NCI-H524 treated with DMSO at 0.1 percent for 48 hours (cell line): Measurements from ENCODE around the gene VIPAS39.
"Not testable (repeated sequence)": the region's sequence is repeated elsewhere in the genome, so short reads cannot be mapped to it uniquely, and the experiment has no call there.

Experiments used
- DNase-seq: peaks from one replicate; lab custom pipeline; 2025; lab: John Stamatoyannopoulos, UW

The VIPAS39 gene

GRCh38 chr14:77470224-77470870, 12.9 kb upstream of the VIPAS39 start:
- no peak for DNase-seq

- no peak for DNase-seq
These were observed 12.1 kb upstream of the VIPAS39 start for GRCh38 chr14:77469539-77469938.

DNA sequence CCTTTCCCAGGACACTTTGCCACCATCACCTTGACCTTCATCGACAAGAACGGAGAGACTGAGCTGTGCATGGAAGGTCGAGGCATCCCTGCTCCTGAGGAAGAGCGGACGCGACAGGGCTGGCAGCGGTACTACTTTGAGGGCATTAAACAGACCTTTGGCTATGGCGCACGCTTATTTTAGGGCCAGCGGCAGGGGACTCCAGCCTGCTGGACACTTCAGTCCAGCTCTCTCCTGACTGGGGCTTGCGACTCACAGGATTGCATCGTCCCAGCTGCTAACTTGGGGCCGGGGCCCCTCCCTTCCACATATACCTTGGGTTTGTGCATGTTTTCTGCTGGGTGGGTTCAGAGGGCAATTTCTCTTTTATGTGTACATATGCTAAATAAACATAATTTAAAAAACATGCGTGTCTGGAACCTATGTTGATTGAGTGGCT, 11.7 kb upstream of the VIPAS39 start:
- DNase-seq, result no peak

DNA sequence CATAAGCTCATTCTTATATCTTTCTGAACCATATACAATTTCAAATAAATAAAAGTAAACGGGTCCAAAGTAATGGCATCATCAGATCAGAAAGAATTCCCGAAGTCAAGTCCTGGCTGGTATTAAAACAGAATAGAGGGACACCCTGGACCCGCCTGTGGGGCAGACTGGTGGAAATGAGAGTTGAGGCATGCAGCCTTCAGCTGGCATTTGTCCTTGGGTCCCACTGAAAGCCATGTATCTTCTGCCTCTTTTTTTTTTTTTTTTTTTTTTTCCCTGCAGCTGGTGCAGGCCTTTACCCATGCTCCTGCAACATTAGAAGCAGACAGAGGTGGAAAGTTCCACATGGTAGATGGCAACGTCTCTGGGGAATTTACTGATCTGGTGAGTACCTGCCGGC, 10.4 kb upstream of the VIPAS39 start:
- no peak for DNase-seq

GRCh38 chr14:77459072-77459723, 1.8 kb upstream of the VIPAS39 start:
- DNase-seq, result peak; percentile 56

- DNase-seq, result no peak
These were observed 999 bp upstream of the VIPAS39 start for GRCh38 chr14:77458249-77458950.

DNA sequence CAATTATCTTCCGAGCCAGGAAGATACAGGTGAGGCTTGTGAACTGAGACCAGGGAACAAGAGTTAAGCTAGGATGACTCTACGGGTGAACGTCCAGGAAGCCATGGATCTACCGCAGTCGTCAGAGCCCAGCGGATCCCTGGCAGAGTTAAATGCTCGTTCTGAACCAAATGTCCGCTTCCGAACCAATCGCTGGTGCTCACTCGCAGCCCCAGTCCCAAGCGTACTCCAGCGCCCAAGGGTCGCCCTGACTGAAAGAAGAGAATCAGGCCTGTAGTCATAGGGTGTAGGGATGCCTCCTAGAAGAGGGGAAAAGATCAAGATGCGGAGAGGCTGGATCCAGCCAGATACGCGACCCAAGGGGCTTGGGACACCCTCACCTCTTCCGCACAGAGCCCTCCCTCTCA, 283 bp downstream of the VIPAS39 start:
- DNase-seq, result no peak

- no peak for DNase-seq
These were observed 1.3 kb downstream of the VIPAS39 start for GRCh38 chr14:77455966-77456640.

GRCh38 chr14:77442196-77442595, 15.2 kb downstream of the VIPAS39 start:
- DNase-seq, result no peak

GRCh38 chr14:77439861-77440260, 17.5 kb downstream of the VIPAS39 start:
- no peak for DNase-seq

GRCh38 chr14:77438596-77438995, 18.8 kb downstream of the VIPAS39 start:
- no peak for DNase-seq

- DNase-seq, result no peak
These were observed 21.4 kb downstream of the VIPAS39 start for GRCh38 chr14:77436042-77436441.

DNA sequence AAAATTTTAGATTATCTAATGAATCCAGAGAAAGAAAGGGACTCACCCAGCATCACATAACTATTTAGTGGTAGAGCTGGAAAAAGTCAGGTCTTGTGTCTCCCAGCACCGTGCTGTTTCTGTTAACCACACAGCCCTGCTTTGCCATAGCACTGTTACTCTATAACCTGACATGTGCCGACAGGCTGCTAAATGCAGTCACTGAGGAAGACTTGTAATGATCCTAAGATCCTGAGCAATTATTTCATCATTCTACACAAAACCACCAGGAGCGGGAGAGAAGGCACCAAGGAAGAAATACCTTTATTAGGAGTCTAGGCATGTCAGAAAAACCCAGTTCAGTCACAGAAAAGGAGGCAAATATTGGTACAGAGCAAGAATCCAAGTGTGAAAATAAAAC, 31.0 kb downstream of the VIPAS39 start:
- no peak for DNase-seq

DNA sequence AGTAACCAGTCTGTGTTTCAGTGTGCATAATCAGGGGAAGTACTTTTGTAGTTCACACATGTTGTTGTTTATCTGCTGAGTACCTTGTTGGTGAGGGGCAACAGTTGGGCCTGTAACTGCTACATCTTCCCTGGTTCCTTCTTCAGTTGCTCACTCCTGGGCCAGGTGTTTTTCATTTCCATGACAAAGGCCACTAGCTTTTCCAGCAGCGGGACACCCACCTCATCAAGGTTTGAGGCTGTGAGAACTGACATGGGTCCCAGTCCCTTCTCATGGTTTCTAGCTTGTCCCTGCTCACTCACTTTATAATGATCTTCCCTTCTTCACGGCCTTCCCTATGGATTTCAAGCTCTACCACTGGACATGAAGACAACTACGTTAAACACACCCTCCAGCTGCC, 32.5 kb downstream of the VIPAS39 start:
- no peak for DNase-seq

- no peak for DNase-seq
These were observed 34.0 kb downstream of the VIPAS39 start, which contains the start of gene NOXRED1 for GRCh38 chr14:77423423-77423822. Gene NOXRED1, minus strand, starts transcription at chr14:77423523. Its CDS starts 634 bp downstream, at chr14:77422889.

DNA sequence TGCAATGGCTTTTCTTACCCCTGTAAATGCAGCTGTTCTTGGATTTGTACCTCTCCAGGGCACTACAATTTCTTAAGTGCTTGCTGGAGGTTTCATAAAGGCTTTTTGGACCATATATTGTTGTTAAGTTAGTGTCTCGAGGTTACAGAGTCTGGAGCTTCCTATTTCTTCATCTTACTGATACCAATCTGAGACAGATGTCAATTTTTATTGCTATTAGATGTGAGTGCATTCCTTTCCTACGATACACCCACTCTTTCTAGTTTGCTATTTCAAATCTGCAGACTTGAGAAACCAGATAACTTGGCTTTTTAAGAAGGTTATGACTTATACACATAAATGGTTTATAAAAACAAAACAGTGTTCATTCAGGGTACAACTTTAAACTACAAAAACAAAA, 36.2 kb downstream of the VIPAS39 start:
- DNase-seq, result no peak

GRCh38 chr14:77416836-77417235, 40.6 kb downstream of the VIPAS39 start:
- no peak for DNase-seq

- not testable (repeated sequence) for DNase-seq
These were observed 41.3 kb downstream of the VIPAS39 start for GRCh38 chr14:77416098-77416497.

DNA sequence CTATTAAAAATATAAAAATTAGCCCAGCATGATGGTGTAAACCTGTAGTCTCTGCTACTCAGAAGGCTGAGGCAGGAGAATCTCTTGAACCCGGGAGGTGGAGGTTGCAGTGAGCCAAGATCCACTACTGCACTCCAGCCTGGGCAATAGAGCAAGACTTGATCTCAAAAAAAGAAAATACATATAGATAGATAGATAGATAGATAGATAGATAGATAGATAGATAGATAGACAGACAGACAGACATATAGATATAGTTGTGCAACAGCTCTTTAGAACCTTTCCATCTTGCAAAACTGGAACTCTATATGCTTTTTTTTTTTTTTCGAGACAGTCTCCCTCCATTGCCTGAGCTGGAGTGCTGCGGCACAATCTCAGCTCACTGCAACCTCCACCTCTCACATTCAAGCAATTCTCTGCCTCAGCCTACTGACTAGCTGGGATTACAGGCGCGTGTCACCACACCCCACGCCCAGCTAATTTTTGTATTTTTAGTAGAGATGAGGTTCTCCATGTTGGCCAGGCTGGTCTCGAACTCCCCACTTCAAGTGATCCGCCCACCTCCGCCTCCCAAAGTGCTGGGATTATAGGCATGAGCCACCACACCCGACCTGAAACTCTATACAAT, 41.9 kb downstream of the VIPAS39 start:
- DNase-seq, result not testable (repeated sequence)

DNA sequence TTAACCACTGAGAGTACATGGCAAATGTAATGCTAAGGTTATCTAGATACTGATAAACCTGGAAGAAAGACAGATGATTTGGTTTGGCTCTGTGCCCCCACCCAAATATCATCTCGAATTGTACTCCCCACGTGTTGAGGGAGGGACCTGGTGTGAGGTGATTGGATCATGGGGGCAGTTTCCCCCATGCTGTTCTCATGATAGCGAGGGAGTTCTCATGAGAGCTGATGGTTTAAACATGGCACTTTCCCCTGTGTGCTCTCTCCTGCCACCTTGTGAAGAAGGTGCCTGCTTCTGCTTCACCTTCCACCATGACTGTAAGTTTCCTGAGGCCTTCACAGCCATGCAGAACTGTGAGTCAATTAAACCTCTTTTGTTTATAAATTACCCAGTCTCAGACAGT, 48.3 kb downstream of the VIPAS39 start:
- peak; percentile 40 for DNase-seq

GRCh38 chr14:77407158-77407557, 50.2 kb downstream of the VIPAS39 start:
- DNase-seq, result no peak

GRCh38 chr14:77406718-77407117, 50.7 kb downstream of the VIPAS39 start:
- no peak for DNase-seq
